Measurements from ENCODE around the gene HIRIP3.

Gene HIRIP3

DNA sequence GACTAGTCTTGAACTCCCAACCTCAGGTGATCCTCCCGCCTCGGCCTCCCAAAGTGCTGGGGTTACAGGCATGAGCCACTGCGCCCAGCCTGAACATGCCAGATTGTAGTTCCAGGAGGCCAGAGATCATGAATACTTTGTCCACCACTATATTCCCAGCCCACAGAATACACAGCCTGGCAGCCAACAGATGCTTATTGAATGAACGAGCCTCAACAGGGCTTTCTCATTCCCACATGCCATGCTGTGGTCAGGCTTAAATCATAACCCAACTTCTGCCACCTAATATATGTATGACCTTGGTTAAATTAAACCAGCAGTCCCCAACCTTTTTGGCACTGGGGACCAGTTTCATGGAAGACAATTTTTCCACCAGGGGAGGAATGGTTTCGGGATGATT lies 36.7 kb downstream of the HIRIP3 start:
- DNase-seq, result no peak

DNA sequence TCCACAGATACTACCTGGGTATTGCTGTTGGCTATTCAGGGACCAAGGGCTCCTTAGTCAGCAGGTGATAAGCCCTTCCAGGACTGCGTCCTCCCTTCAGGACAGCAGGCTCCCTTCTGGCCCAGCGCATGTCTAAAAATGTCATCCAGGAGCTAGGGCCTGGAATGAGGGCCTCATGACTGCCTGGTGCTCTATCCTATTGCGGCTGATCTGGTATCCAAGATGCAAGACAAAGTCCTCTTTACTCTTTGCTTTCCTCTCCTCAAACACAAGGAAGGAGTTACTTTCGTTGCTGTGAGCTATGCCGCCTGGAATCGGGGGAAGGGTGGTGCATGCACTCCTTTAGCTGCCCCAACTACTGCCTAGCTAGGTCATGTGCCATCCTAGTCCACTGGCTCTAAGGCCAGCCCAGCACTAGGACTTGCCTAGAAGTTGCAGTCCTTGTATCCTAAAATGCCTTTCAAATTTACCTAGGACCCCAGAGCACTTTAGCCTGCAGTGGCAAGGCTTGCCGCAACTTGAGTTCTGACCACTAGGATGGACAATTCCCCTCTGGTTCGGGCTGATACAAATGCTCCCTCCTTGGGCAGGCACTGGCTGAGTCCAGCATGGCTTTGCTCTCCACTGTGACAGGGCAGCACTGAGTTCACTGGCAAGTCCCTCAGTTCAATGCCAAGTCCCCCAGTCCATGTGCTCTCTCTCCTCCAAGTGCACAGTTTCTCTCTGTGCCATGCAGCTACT lies 43.6 kb downstream of the HIRIP3 start:
- no peak for DNase-seq

DNA sequence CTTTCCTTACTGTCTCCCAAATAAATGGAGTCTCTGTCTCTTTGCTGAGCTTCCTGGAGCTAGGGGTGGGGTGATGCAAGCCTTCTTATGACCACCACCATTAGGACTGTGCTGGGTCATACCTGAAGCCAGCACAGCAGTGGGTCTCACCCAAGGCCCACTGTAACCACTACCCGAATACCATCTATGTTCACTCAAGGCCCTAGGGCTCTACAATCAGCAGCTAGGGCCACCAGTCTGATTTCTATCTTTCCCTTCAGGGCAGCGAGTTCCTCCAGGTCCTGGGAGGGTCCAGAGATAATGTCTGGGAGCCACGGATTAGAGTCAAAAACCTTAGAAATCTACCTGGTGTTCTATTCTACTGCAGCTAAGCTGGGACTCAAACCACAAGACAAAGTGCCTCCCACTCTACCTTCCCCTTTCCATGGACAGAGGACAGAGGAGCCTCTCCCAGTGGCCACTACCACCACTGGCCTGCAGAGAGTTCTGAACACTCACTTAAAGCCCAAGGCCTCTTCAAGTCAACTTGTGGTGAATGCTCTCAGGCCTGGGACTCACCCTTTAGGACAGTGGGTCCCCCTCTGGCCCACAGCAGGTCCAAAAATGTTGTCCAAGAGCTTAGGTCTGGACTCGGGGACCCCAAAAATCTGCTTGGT lies 44.5 kb downstream of the HIRIP3 start:
- DNase-seq, result no peak

DNA sequence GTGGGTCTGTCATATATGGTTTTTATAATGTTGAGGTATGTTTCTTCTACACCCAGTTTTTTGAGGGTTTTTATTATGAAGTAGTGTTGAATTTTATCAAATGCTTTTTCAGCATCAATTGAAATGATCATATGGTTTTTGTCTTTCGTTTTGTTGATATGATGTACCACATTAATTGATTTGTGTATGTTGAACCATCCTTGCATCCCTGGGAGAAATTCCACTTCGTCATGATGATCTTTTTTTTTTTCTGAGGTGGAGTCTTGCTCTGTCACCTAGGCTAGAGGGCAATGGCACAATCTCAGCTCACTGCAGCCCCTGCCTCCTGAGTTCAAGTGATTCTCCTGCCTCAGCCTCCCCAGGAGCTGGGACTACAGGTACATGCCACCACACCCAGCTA lies 47.5 kb downstream of the HIRIP3 start:
- DNase-seq, result no peak

DNA sequence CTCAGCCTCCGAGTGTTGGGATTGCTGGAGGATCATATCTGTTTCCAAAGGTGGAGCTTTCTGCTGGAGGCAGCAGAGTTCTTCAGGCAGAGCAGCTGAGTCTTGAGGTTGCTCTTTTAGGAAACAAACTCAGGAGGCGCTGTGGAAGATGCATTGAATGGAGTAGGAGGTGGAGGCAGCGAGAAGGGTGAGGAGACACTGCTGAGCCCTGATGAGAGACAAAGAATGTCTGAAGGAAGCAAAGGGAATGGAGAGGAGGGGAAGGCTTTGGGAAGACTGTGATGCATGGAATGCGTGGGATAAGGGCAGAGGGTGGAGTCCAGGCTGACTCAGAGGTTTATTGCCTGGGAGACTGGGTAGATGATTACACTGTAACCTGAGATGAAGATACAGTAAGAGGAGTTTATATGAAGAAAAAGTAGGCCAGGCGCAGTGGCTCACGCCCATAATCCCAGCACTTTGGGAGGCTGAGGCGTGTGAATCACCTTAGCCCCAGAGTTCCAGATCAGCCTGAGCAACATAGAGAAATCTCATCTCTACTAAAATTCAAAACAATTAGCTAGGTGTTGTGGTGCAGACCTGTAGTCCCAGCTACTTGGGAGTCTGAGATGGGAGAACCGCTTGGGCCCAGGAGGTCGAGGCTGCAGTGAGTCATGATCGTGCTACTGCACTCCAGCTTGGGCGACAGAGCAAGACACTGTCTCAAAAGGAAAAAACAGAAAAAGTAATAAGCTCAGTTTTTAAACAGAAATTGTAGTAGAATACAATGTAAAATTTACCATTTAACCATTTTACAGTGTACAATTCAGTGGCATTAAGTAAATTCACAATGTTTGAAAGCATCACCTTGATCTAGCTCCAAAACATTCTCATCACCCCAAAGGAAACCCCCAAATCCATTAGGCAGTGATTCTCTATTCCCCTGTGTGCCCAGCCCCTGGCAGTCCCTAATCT lies 51.3 kb downstream of the HIRIP3 start:
- DNase-seq, result no peak
